ENCODE data around the gene MTFR2. TPM values are rescaled to one million over a fixed set of nuclear protein-coding genes. Genes with fewer than 3 reads are reported as not detected.
A peak's percentile ranks its signal among the peaks of the same experiment; 100 is the strongest.

MTFR2 gene
- total and polyA plus RNA-seq, 2 of the 13 experiments (the other 11 are each of a cell fraction or from before 2014, with no cell fraction given): 6.7 to 10.7 TPM

DNA sequence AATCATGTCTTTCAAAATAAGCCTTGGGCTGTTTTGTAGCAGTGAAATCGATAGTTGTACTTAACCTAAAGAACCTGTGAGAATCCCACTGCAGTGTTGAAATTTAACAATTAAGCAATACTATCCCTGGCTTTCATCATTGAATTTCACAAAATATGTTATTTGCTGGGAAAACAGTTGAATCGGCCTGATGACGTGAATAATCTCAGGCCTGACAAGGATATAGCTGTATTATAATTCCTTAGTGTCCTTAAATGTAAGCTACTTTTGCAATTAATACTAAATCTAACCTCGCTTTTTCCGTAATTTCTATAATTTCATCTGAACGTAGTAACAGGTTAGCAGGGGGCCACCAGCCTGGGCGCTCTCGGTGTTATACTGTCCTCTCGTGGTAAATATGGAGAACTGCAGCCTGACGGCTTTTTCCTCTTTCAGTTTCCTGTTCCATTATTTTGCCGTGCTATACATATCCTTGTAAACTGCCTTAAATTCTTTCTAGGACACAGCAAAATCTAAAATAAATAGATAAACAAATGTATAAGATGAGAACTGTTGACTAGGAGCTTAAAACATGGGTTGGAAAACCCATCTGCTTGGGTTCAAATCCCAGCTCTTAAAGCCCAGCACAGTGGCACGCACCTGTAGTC lies 24.0 kb downstream of the MTFR2 start (continued):
- no peak for TF ChIP-seq ZBTB1 (CRISPR knock-in tag; IDR thresholded peaks at IDR 0.05; ENCODE audit: borderline replicate concordance)
- no peak for TF ChIP-seq DNMT3B (CRISPR knock-in tag; conservative IDR thresholded peaks at IDR 0.05)
- no peak for TF ChIP-seq PCBP2 (optimal IDR thresholded peaks at IDR 0.05; ENCODE audit: low read depth, low read length, poor library complexity, severe bottlenecking)
- TF ChIP-seq, protein P1, sequence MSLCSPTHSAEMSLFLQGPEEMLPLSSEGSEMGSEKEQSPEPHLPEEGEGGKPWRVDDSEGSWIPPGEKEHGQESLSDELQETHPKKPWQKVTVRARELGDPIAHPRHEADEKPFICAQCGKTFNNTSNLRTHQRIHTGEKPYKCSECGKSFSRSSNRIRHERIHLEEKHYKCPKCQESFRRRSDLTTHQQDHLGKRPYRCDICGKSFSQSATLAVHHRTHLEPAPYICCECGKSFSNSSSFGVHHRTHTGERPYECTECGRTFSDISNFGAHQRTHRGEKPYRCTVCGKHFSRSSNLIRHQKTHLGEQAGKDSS (CRISPR knock-in tag; IDR thresholded peaks at IDR 0.05; ENCODE audit: borderline replicate concordance, low read depth): no peak
- no peak; the same call in 1 of the 2 replicates for TF ChIP-seq RFX5 (IDR thresholded peaks at IDR 0.05; ENCODE audit: low read depth, low read length)
- TF ChIP-seq ELK4 (CRISPR knock-in tag; IDR thresholded peaks at IDR 0.05; ENCODE audit: borderline replicate concordance): no peak
- no peak for TF ChIP-seq PAF1 (CRISPR knock-in tag; IDR thresholded peaks at IDR 0.05)
- no peak for TF ChIP-seq ZNF615 (CRISPR knock-in tag; IDR thresholded peaks at IDR 0.05; ENCODE audit: borderline replicate concordance)
- TF ChIP-seq MED13 (CRISPR knock-in tag; IDR thresholded peaks at IDR 0.05): no peak
- no peak for TF ChIP-seq POLR2AphosphoS5 (IDR thresholded peaks at IDR 0.05; ENCODE audit: low read depth, low read length)
- no peak for TF ChIP-seq ZHX2 (IDR thresholded peaks at IDR 0.05; ENCODE audit: low read depth)
- no peak for TF ChIP-seq ZHX2 (CRISPR knock-in tag; IDR thresholded peaks at IDR 0.05; ENCODE audit: borderline replicate concordance)
- TF ChIP-seq FOXP1 (IDR thresholded peaks at IDR 0.05): no peak
- no peak for TF ChIP-seq FOXP1 (CRISPR knock-in tag; IDR thresholded peaks at IDR 0.05)
- no peak for TF ChIP-seq THAP7 (CRISPR knock-in tag; IDR thresholded peaks at IDR 0.05)
- TF ChIP-seq SMC3 (IDR thresholded peaks at IDR 0.05; ENCODE audit: low read length): peak; percentile 98
- 0 out of 2 replicates have a peak, but pooled peaks have one; percentile 11 for TF ChIP-seq MIER3 (CRISPR knock-in tag; IDR thresholded peaks at IDR 0.05; ENCODE audit: borderline replicate concordance)
- TF ChIP-seq ZNF276 (CRISPR knock-in tag; IDR thresholded peaks at IDR 0.05; ENCODE audit: low read depth): no peak
- TF ChIP-seq, protein P2, sequence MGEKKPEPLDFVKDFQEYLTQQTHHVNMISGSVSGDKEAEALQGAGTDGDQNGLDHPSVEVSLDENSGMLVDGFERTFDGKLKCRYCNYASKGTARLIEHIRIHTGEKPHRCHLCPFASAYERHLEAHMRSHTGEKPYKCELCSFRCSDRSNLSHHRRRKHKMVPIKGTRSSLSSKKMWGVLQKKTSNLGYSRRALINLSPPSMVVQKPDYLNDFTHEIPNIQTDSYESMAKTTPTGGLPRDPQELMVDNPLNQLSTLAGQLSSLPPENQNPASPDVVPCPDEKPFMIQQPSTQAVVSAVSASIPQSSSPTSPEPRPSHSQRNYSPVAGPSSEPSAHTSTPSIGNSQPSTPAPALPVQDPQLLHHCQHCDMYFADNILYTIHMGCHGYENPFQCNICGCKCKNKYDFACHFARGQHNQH (CRISPR knock-in tag; IDR thresholded peaks at IDR 0.05): 0 out of 2 replicates have a peak, but pooled peaks have one; percentile 26

Measured in HepG2 (cell line).